ENCODE data around the gene ARHGEF37.
"Not testable (repeated sequence)": the region's sequence is repeated elsewhere in the genome, so short reads cannot be mapped to it uniquely, and the experiment has no call there.

Gene ARHGEF37

DNA sequence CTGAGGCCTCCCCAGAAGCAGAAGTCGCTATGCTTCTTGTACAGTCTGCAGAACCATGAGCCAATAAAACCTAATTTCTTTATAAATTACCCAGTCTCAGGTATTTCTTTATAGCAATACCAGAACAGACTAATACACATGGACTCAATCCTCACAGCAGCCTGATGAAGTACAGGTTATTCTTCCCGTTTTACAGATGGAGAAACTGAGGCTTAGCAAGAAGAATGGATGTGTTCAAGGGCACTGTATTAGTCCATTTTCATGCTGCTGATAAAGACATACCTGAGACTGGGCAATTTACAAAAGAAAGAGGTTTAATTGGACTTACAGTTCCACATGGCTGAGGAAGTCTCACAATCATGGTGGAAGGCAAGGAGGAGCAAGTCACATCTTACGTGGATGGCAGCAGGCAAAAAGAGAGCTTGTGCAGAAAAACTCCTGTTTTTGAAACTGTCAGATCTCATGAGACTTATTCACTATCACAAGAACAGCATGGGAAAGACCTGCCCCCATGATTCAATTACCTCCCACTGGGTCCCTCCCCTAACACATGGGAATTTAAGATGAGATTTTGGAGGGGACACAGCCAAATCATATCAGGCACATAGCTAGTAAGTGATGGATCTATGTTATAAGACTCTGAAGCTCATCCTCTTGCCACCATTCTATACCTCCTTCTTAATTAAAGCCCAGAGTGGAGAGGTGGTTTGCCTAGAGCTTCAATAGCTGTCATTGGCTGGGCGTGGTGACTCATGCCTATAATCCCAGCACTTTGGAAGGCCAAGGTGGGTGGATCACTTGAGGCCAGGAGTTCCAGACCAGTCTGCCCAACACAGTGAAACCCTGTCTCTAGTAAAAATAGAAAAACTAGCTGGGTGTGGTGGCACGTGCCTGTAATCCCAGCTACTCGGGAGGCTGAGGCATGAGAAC is 67.4 kb downstream of the ARHGEF37 start:
- ATAC-seq (replicated peaks); DNase-seq; H3K4me3 Mint-ChIP-seq; H3K4me1 Mint-ChIP-seq; H3K9me3 Mint-ChIP-seq; H3K27ac Mint-ChIP-seq; H3K27me3 Mint-ChIP-seq; H3K36me3 Mint-ChIP-seq: not testable (repeated sequence)

- not testable (repeated sequence) for ATAC-seq (replicated peaks); H3K27ac Mint-ChIP-seq; H3K36me3 Mint-ChIP-seq; H3K4me3 Mint-ChIP-seq; H3K9me3 Mint-ChIP-seq; H3K27me3 Mint-ChIP-seq; H3K4me1 Mint-ChIP-seq; DNase-seq
Measured at GRCh38 chr5:149649730-149650129, 68.4 kb downstream of the ARHGEF37 start.

GRCh38 chr5:149651686-149652085 is 70.4 kb downstream of the ARHGEF37 start:
- H3K4me1 Mint-ChIP-seq, result peaks cover 2 to 4% of the 10 kb centered on the region in 2 donors
- ATAC-seq (replicated peaks), result peak; percentile 27 to 39
- H3K27me3 Mint-ChIP-seq, result peaks cover 0 to 3% of the 10 kb centered on the region in 2 donors
- H3K36me3 Mint-ChIP-seq, result no peaks in the 10 kb centered on the region
- H3K4me3 Mint-ChIP-seq, result no peak overlapping the region
- H3K9me3 Mint-ChIP-seq, result no peaks in the 10 kb centered on the region
- H3K27ac Mint-ChIP-seq, result no peak overlapping the region
- no peak for DNase-seq

DNA sequence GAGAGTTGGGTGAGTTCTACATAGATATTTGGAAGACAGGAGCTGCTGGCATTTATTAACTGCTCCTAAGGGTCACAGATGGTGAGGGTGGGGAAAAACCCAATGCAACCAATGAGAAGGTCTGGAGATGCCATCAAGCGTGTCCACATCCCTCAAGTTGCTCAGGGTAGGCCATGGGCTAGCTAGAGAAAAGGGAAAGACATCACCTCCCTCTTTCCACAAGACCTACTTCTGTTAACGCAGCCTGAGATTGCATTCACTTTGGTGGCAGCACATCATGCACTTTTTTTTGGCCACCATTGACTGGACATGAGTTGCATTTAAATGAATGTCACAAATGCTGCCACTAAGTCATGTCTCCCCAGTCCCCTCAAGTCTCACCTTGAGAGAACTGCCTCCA is 71.4 kb downstream of the ARHGEF37 start:
- peak; percentile 34 to 45 for ATAC-seq (replicated peaks)
- H3K4me1 Mint-ChIP-seq, result peaks cover 2 to 4% of the 10 kb centered on the region in 2 donors
- H3K9me3 Mint-ChIP-seq, result peaks cover 0 to 6% of the 10 kb centered on the region in 2 donors
- H3K4me3 Mint-ChIP-seq, result no peak overlapping the region
- no peak for DNase-seq
- peaks cover 5 to 13% of the 10 kb centered on the region in 2 donors for H3K27me3 Mint-ChIP-seq
- H3K27ac Mint-ChIP-seq, result no peak overlapping the region
- H3K36me3 Mint-ChIP-seq, result peaks cover 0 to 3% of the 10 kb centered on the region in 2 donors

DNA sequence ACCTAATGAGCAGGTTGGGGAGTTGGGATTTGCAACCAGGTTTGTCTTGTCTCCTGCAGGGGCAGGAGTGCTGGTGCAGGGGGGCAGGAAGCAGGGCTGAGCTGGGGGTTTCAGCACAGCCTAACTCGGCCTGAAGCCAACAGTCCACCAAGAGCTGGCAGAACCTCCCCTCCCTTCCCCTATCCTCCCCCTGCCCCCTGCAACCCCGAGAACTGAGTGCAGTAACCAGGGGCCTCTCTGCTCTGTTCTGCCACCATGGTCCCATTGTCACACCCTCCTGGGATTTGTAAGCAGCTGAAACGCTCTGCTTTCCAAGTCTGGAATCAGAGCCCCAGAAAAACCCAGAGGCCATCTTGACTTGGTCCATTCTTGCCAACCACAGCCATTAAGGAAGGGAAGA is 72.9 kb downstream of the ARHGEF37 start:
- no peak for DNase-seq
- H3K4me1 Mint-ChIP-seq, result peaks cover 2 to 4% of the 10 kb centered on the region in 2 donors
- no peak for ATAC-seq (replicated peaks)
- H3K9me3 Mint-ChIP-seq, result peaks cover 0 to 6% of the 10 kb centered on the region in 2 donors
- peaks cover 18 to 25% of the 10 kb centered on the region in 2 donors for H3K27me3 Mint-ChIP-seq
- peaks cover 0 to 3% of the 10 kb centered on the region in 2 donors for H3K36me3 Mint-ChIP-seq
- no peak overlapping the region for H3K27ac Mint-ChIP-seq
- H3K4me3 Mint-ChIP-seq, result no peak overlapping the region

- ATAC-seq (replicated peaks) (no peak), DNase-seq (no peak)
- Mint-ChIP-seq H3K36me3 (peaks cover 0 to 3% of the 10 kb centered on the region in 2 donors), H3K27ac (no peak overlapping the region), H3K9me3 (peaks cover 0 to 6% of the 10 kb centered on the region in 2 donors), H3K27me3 (peaks cover 18 to 27% of the 10 kb centered on the region in 2 donors), H3K4me1 (peaks cover 2 to 4% of the 10 kb centered on the region in 2 donors), H3K4me3 (no peak overlapping the region)
Measured at GRCh38 chr5:149654883-149655505, 73.7 kb downstream of the ARHGEF37 start.

- Mint-ChIP-seq H3K27ac (no peak overlapping the region), H3K9me3 (peaks cover 0 to 6% of the 10 kb centered on the region in 2 donors), H3K36me3 (peaks cover 0 to 3% of the 10 kb centered on the region in 2 donors), H3K27me3 (peaks cover 18 to 27% of the 10 kb centered on the region in 2 donors), H3K4me3 (no peak overlapping the region), H3K4me1 (peaks cover 2 to 4% of the 10 kb centered on the region in 2 donors)
- DNase-seq (no peak), ATAC-seq (replicated peaks) (no peak)
Measured at GRCh38 chr5:149656576-149657182, 75.4 kb downstream of the ARHGEF37 start.

- ATAC-seq (replicated peaks) (no peak), DNase-seq (no peak)
- no peak overlapping the region for H3K4me3 Mint-ChIP-seq
- peaks cover 0 to 6% of the 10 kb centered on the region in 2 donors for H3K9me3 Mint-ChIP-seq
- peaks cover 0 to 3% of the 10 kb centered on the region in 2 donors for H3K36me3 Mint-ChIP-seq
- H3K4me1 Mint-ChIP-seq, result peaks cover 2 to 4% of the 10 kb centered on the region in 2 donors
- H3K27ac Mint-ChIP-seq, result no peak overlapping the region
- peaks cover 18 to 27% of the 10 kb centered on the region in 2 donors for H3K27me3 Mint-ChIP-seq
Measured at GRCh38 chr5:149657324-149657723, 76.0 kb downstream of the ARHGEF37 start.

DNA sequence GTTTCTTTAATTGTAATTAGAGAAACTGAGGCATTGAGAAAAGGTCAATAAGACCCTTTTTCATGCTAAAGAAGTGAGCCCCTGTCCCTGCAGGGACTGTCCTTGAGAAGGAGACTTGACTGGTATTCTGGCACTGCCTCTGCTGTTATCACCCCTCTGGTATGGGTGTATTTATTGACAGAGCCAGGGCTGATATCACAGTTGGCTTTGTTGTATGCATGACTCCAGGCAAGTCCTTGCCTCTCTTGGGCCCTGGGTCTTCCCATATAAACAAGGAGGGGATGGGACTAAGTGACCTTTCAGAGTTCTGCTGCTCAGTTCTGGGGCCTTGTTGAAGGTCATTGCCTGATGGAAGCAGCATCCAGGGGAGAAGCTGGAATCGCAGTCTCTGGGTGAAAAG is 77.0 kb downstream of the ARHGEF37 start:
- H3K27me3 Mint-ChIP-seq, result peaks cover 18 to 27% of the 10 kb centered on the region in 2 donors
- H3K4me3 Mint-ChIP-seq, result no peak overlapping the region
- H3K36me3 Mint-ChIP-seq, result peaks cover 0 to 3% of the 10 kb centered on the region in 2 donors
- H3K27ac Mint-ChIP-seq, result no peak overlapping the region
- peaks cover 0 to 6% of the 10 kb centered on the region in 2 donors for H3K9me3 Mint-ChIP-seq
- ATAC-seq (replicated peaks) (no peak), DNase-seq (no peak)
- H3K4me1 Mint-ChIP-seq, result no peaks in the 10 kb centered on the region

DNA sequence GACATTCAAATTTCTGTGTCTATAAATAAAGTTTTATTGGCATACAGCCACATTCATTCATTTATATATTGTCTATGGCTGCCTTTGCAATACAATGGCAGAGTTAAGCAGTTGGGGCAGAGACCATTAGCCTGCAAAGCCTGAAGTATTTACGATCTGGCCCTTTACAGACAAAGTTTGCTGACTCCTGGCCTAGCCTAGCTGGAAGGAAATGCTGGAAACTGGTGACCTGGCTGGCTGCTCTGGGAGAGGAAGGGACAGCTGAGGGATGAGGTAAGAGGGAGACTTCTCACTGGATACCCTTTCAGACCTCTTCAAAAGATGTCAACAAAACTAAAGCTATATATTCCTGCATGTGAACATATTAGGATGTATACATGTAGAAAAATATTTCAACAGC is 82.8 kb downstream of the ARHGEF37 start:
- H3K9me3 Mint-ChIP-seq, result peaks cover 0 to 5% of the 10 kb centered on the region in 2 donors
- peaks cover 4 to 7% of the 10 kb centered on the region in 2 donors for H3K27me3 Mint-ChIP-seq
- H3K4me3 Mint-ChIP-seq, result no peak overlapping the region
- H3K4me1 Mint-ChIP-seq, result peaks cover 4 to 8% of the 10 kb centered on the region in 2 donors
- ATAC-seq (replicated peaks), result no peak
- H3K36me3 Mint-ChIP-seq, result no peaks in the 10 kb centered on the region
- no peak overlapping the region for H3K27ac Mint-ChIP-seq
- no peak for DNase-seq

DNA sequence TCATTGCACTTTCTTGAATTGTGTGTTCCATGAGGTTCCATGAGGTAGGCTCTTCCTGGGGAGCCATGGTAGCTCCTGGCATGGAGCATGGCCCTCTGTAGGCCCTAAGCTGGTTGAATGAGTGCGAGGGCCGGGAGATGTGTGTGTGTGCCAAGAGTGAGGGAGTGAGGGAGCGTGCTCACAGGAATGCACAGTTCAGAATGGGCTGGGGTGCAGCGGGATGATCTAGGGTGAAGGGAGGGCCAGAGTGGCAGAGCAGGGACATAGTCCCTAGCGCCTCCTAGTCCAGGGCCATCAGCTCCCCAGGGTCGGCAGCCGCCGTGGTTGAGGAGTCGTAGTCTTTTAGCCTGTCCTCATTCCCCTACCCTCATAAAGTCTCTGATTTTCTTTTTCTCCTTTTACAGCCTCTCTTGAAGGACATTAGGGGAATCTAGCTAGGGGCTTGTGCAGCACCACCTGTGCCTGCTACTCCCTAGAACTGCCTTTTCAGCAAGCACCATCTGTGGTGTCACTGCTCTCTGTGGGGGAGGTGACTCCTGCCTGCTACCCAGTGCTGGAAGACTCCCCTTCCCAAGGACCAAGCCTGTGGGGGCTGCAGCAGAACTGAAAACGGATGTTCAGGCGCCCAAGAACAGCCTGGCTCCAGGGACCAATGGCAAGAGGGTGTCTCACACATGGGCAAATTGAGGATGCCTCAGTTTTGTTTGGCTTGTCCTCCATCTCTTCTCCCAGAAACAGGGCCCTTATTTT is 83.5 kb downstream of the ARHGEF37 start:
- Mint-ChIP-seq H3K36me3 (no peaks in the 10 kb centered on the region), H3K27me3 (peaks cover 0 to 6% of the 10 kb centered on the region in 2 donors), H3K4me3 (no peak overlapping the region), H3K9me3 (peaks cover 0 to 5% of the 10 kb centered on the region in 2 donors), H3K4me1 (peaks cover 4 to 8% of the 10 kb centered on the region in 2 donors), H3K27ac (no peak overlapping the region)
- DNase-seq (no peak), ATAC-seq (replicated peaks) (no peak)

DNA sequence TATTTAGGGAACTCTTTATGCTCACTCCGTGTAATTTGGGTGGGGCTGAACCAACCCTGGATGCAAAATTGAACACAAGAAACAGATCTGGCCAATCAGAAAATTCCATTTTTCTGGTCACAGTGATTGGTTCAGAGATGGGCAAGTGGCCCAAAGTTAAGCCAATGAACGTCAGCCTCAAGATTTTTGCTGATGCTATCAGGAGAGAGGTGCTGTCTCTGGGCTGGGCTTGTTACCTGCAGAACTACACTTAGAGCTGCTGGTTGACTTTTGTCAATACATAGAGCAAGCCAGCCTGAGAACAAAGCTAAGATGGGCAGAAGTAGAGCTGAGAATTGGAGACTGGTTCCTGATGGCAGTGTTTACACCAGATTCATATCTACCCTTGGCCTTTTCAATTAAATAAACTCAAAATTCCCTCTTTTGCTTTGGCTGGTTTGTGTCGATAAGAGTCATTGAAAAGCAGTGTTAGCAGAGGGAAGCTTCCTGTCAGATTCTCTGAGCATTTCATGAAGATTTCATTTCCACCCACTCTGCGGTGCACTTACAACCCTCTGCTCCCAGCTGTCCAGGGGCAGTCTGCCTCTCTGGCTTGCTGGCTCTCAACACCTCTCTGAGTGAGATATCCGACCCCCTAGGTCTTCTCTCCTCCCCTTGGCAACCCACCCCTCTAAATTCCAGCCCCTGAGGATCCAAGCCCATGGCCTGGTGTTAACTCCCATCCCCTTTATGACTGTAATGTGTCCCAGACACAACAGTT is 84.3 kb downstream of the ARHGEF37 start:
- no peak for ATAC-seq (replicated peaks)
- Mint-ChIP-seq H3K9me3 (peaks cover 0 to 5% of the 10 kb centered on the region in 2 donors), H3K4me1 (peaks cover 4 to 8% of the 10 kb centered on the region in 2 donors), H3K27ac (no peak overlapping the region), H3K36me3 (no peaks in the 10 kb centered on the region), H3K4me3 (no peak overlapping the region), H3K27me3 (peaks cover 0 to 6% of the 10 kb centered on the region in 2 donors)
- DNase-seq, result no peak

- DNase-seq, result no peak
- Mint-ChIP-seq H3K4me3 (no peak overlapping the region), H3K27me3 (peaks cover 0 to 6% of the 10 kb centered on the region in 2 donors), H3K36me3 (no peaks in the 10 kb centered on the region), H3K4me1 (peaks cover 4 to 8% of the 10 kb centered on the region in 2 donors), H3K9me3 (peaks cover 0 to 5% of the 10 kb centered on the region in 2 donors), H3K27ac (no peak overlapping the region)
- ATAC-seq (replicated peaks), result no peak
Measured at GRCh38 chr5:149666212-149666852, 85.0 kb downstream of the ARHGEF37 start.
